H9 (cell line): Measurements from ENCODE around the gene EHD1. TPM values are rescaled to one million over a fixed set of nuclear protein-coding genes. Genes with fewer than 3 reads are reported as not detected.

Experiments
- DNase-seq: peaks from one replicate; pipeline ENCODE4 v3.0.0-alpha.2; 2017
- H2AFZ ChIP-seq: one replicate; pipeline ENCODE4 v1.6.1; 2013; ENCODE audit warnings: mild to moderate bottlenecking, low read length, control low read depth, moderate library complexity
- H2AK5ac ChIP-seq: 2 replicates; pipeline ENCODE4 v1.6.1; 2013; ENCODE audit warnings: low read length, control low read depth, mixed read lengths; ENCODE audit not compliant: insufficient read length
- H2BK120ac ChIP-seq: one replicate; pipeline ENCODE4 v1.6.1; 2013; ENCODE audit warnings: low read depth, mild to moderate bottlenecking, low read length, control low read depth, inconsistent platforms; ENCODE audit not compliant: poor library complexity, severe bottlenecking
- H2BK12ac ChIP-seq: 2 replicates; pipeline ENCODE4 v1.6.1; 2013; ENCODE audit warnings: low read length, control low read depth, mixed read lengths, low read depth; ENCODE audit not compliant: insufficient read length
- H2BK15ac ChIP-seq: 2 replicates; pipeline ENCODE4 v1.6.1; 2013; ENCODE audit warnings: low read depth, low read length, control low read depth
- H2BK20ac ChIP-seq: one replicate; pipeline ENCODE4 v1.6.1; 2013; ENCODE audit warnings: low read depth, mild to moderate bottlenecking, low read length, control low read depth, inconsistent platforms; ENCODE audit not compliant: poor library complexity, severe bottlenecking
- H2BK5ac ChIP-seq: 2 replicates; pipeline ENCODE4 v1.6.1; 2013; ENCODE audit warnings: low read length, control low read depth, mixed read lengths; ENCODE audit not compliant: insufficient read length
- H3K14ac ChIP-seq: 2 replicates; pipeline ENCODE4 v1.6.1; 2013; ENCODE audit warnings: low read length, control low read depth; ENCODE audit not compliant: insufficient read depth
- H3K18ac ChIP-seq: 2 replicates; pipeline ENCODE4 v1.6.1; 2013; ENCODE audit warnings: low read depth, mild to moderate bottlenecking, mixed read lengths, low read length, control low read depth; ENCODE audit not compliant: insufficient read length
- H3K23ac ChIP-seq: 2 replicates; pipeline ENCODE4 v1.6.1; 2013; ENCODE audit warnings: low read length, control low read depth, mixed read lengths, low read depth; ENCODE audit not compliant: insufficient read length
- H3K23me2 ChIP-seq: 2 replicates; pipeline ENCODE4 v1.6.1; 2013; ENCODE audit warnings: low read depth, mild to moderate bottlenecking, mixed read lengths, low read length, control low read depth; ENCODE audit not compliant: insufficient read length, poor library complexity, severe bottlenecking
- H3K27ac ChIP-seq: 2 replicates; pipeline ENCODE4 v1.5.1; 2013; ENCODE audit warnings: low read length, control low read depth, mixed read lengths, low read depth; ENCODE audit not compliant: insufficient read length
- H3K27me3 ChIP-seq: 2 replicates; pipeline ENCODE4 v1.6.1; 2013; ENCODE audit warnings: low read length, control low read depth, inconsistent platforms; ENCODE audit not compliant: insufficient read depth
- H3K4ac ChIP-seq: 2 replicates; pipeline ENCODE4 v1.6.1; 2013; ENCODE audit warnings: low read depth, mild to moderate bottlenecking, control low read depth, inconsistent platforms, low read length, moderate library complexity
- H3K4me1 ChIP-seq: 2 replicates; pipeline ENCODE4 v1.6.1; 2013; ENCODE audit warnings: low read length, control low read depth, inconsistent platforms; ENCODE audit not compliant: insufficient read depth
- H3K4me2 ChIP-seq: 2 replicates; pipeline ENCODE4 v1.6.1; 2013; ENCODE audit warnings: low read length, control low read depth, mixed read lengths; ENCODE audit not compliant: insufficient read length, insufficient read depth
- H3K56ac ChIP-seq: 2 replicates; pipeline ENCODE4 v1.6.1; 2013; ENCODE audit warnings: low read depth, mild to moderate bottlenecking, mixed read lengths, low read length, control low read depth; ENCODE audit not compliant: insufficient read length
- H3K79me1 ChIP-seq: 2 replicates; pipeline ENCODE4 v1.6.1; 2013; ENCODE audit warnings: low read depth, mild to moderate bottlenecking, moderate library complexity, low read length, control low read depth, inconsistent platforms; ENCODE audit not compliant: insufficient read depth, poor library complexity, severe bottlenecking
- H3K79me2 ChIP-seq: 2 replicates; pipeline ENCODE4 v1.6.1; 2013; ENCODE audit warnings: low read length, control low read depth, inconsistent platforms; ENCODE audit not compliant: insufficient read depth
- H3K9ac ChIP-seq: 2 replicates; pipeline ENCODE4 v1.6.1; 2013; ENCODE audit warnings: low read length, control low read depth, mixed read lengths; ENCODE audit not compliant: insufficient read length; ENCODE audit errors: extremely low read depth
- H3K9me3 ChIP-seq: one replicate; pipeline ENCODE4 v1.6.1; 2013; ENCODE audit warnings: low read depth, low read length, inconsistent platforms; ENCODE audit not compliant: control insufficient read depth
- H3T11ph ChIP-seq: one replicate; pipeline ENCODE4 v1.6.1; 2013; ENCODE audit warnings: mild to moderate bottlenecking, low read length, control low read depth, inconsistent platforms
- H4K20me1 ChIP-seq: one replicate; pipeline ENCODE4 v1.6.1; 2013; ENCODE audit not compliant: control insufficient read depth, insufficient read length, insufficient read depth
- H4K5ac ChIP-seq: 2 replicates; pipeline ENCODE4 v1.6.1; 2013; ENCODE audit warnings: low read depth, mild to moderate bottlenecking, mixed read lengths, low read length, control low read depth; ENCODE audit not compliant: insufficient read length
- H4K8ac ChIP-seq: replicated peaks from 2 replicates; pipeline ENCODE4 v1.6.1; 2013; ENCODE audit warnings: low read length, control low read depth, mixed read lengths, low read depth; ENCODE audit not compliant: insufficient read length
- H4K91ac ChIP-seq: 2 replicates; pipeline ENCODE4 v1.6.1; 2013; ENCODE audit warnings: low read depth, mild to moderate bottlenecking, moderate library complexity, mixed read lengths, low read length, control low read depth; ENCODE audit not compliant: insufficient read length
- H3K27ac Mint-ChIP-seq, 3 experiments: 2 replicates in 2 of 3; 3 replicates in 1 of 3; pipeline ENCODE4 v1.8.0; 2020 to 2021; ENCODE audit warnings: mixed read lengths in 3 of 3, mild to moderate bottlenecking in 1 of 3, moderate library complexity in 1 of 3
- H3K27me3 Mint-ChIP-seq: 2 replicates; pipeline ENCODE4 v1.8.0; 2021; ENCODE audit warnings: low read depth, mild to moderate bottlenecking, moderate library complexity, mixed read lengths
- H3K36me3 Mint-ChIP-seq, 3 experiments: 2 replicates in 2 of 3; 3 replicates in 1 of 3; pipeline ENCODE4 v1.8.0; 2020 to 2021; ENCODE audit warnings: low read depth in 3 of 3, mixed read lengths in 3 of 3; ENCODE audit not compliant: insufficient read depth in 1 of 3
- H3K4me1 Mint-ChIP-seq, 2 experiments: 2 replicates each; pipeline ENCODE4 v1.8.0; 2020; ENCODE audit warnings: mixed read lengths in 2 of 2
- H3K4me3 Mint-ChIP-seq, 2 experiments: 2 replicates in 1 of 2; 3 replicates in 1 of 2; pipeline ENCODE4 v1.8.0; 2020 to 2021; ENCODE audit warnings: mild to moderate bottlenecking in 2 of 2, mixed read lengths in 2 of 2, moderate library complexity in 1 of 2
- H3K9me3 Mint-ChIP-seq, 2 experiments: 2 replicates in 1 of 2; 3 replicates in 1 of 2; pipeline ENCODE4 v1.8.0; 2020; ENCODE audit warnings: mild to moderate bottlenecking in 2 of 2, mixed read lengths in 2 of 2, moderate library complexity in 1 of 2
- WGBS: extraction: QIAGEN DNeasy Blood & Tissue Kit; methylation state at CpG from one replicate; pipeline ENCODE4 v1.1.7; 2013; ENCODE audit warnings: missing lambda C conversion rate, low lambda C conversion rate, mixed read lengths; ENCODE audit not compliant: insufficient read length; ENCODE audit errors: extremely low coverage; 5-methylcytosine and 5-hydroxymethylcytosine counted together
- total RNA-seq: library from RNA; stranded (reverse); gene quantifications from 2 replicates; pipeline ENCODE4 v1.2.1, GENCODE V29; 2021
- TF ChIP-seq, protein P1 (sequence below): fragments of 200-600 bp; sonication (generic); conservative IDR thresholded peaks from 3 replicates; pipeline ENCODE4 v1.8.0; 2021; ENCODE audit warnings: antibody characterized with exemption, mild to moderate bottlenecking

EHD1 gene
- total RNA-seq, 1 experiment from 2014 or later, result 31.0 TPM

DNA sequence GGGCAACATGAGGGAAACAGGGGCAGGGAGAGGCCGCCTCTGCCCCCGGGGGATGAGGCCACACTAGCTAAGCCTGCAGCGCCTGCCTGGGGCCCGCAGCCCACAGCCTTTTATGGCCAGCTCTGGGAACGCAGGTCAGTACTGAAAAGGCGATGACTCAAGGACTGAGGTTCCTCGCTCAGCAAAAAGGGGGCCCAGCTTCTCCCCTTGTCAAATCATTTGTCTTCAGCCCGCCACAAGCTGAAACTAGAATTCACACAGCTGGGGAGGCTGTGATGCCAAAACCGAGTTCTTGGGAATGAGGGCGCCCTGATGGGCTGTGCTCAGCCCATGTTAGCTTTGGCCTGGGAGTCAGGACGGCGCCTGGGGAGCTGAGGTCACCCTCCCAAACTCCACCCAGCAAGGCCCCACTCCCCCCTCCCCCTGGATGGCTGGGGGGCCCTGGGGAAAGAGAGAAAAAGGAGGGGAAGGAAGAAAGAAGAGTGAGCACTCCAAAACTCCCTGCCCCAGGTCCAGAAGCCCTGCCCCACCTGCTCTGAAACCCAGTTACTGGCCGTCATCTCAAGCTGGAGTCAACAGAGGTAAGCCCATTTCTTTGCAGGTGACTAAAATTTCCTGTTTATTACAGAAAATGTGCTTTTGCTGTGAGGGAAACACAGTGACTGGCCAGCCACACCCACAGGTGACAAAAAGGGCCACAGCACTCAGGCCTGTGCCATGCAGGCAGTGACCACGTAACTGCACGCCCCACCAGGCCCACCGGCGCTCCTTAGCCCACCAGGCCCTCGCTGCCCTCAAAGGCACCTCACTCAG lies 13.7 kb downstream of the EHD1 start:
- no peak overlapping the region for H3K14ac ChIP-seq
- H3K79me1 ChIP-seq, result no peaks in the 10 kb centered on the region
- no peaks in the 10 kb centered on the region for H3K79me2 ChIP-seq
- H3K27me3 ChIP-seq, result no peaks in the 10 kb centered on the region
- H3K27me3 Mint-ChIP-seq, result no peaks in the 10 kb centered on the region
- H2AK5ac ChIP-seq, result no peak overlapping the region
- H2BK12ac ChIP-seq, result no peak overlapping the region
- H3K27ac ChIP-seq, result no peak overlapping the region
- H3K23ac ChIP-seq, result no peak overlapping the region
- TF ChIP-seq, protein P1, sequence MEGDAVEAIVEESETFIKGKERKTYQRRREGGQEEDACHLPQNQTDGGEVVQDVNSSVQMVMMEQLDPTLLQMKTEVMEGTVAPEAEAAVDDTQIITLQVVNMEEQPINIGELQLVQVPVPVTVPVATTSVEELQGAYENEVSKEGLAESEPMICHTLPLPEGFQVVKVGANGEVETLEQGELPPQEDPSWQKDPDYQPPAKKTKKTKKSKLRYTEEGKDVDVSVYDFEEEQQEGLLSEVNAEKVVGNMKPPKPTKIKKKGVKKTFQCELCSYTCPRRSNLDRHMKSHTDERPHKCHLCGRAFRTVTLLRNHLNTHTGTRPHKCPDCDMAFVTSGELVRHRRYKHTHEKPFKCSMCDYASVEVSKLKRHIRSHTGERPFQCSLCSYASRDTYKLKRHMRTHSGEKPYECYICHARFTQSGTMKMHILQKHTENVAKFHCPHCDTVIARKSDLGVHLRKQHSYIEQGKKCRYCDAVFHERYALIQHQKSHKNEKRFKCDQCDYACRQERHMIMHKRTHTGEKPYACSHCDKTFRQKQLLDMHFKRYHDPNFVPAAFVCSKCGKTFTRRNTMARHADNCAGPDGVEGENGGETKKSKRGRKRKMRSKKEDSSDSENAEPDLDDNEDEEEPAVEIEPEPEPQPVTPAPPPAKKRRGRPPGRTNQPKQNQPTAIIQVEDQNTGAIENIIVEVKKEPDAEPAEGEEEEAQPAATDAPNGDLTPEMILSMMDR, result no peak
- no peak overlapping the region for H4K5ac ChIP-seq
- H3K23me2 ChIP-seq, result no peaks in the 10 kb centered on the region
- no peaks in the 10 kb centered on the region for H4K20me1 ChIP-seq
- H3K18ac ChIP-seq, result no peak overlapping the region
- H2AFZ ChIP-seq, result no peak overlapping the region
- H3K9me3 Mint-ChIP-seq, result no peaks in the 10 kb centered on the region
- peak overlapping the region; percentile 62 for H4K91ac ChIP-seq
- no peak overlapping the region for H2BK20ac ChIP-seq
- no peak overlapping the region for H2BK15ac ChIP-seq
- whole genome bisulfite sequencing, result no CpG with 5 or more reads among the region's 18 CpGs
- H3K4me1 ChIP-seq, result no peaks in the 10 kb centered on the region; the same call in 1 of the 2 replicates
- no peak overlapping the region for H2BK5ac ChIP-seq
- H3K36me3 Mint-ChIP-seq, result peaks cover 0 to 2% (median 1%) of the 10 kb centered on the region in 3 experiments; a peak in 3 of 7 replicates
- H4K8ac ChIP-seq, result no peak overlapping the region
- H3K56ac ChIP-seq, result no peak overlapping the region
- H3K4me2 ChIP-seq, result no peak overlapping the region
- DNase-seq, result no peak
- no peak overlapping the region for H3T11ph ChIP-seq
- no peak overlapping the region for H3K9ac ChIP-seq
- H3K4me1 Mint-ChIP-seq, result peaks cover 15 to 28% of the 10 kb centered on the region in 2 experiments
- no peak overlapping the region for H2BK120ac ChIP-seq
- H3K4ac ChIP-seq, result no peak overlapping the region
- no peak overlapping the region for H3K4me3 Mint-ChIP-seq
- peak overlapping the region in 1 of 3 experiments; percentile 40; a peak in 2 of 7 replicates for H3K27ac Mint-ChIP-seq
- no peaks in the 10 kb centered on the region for H3K9me3 ChIP-seq
